Measurements from ENCODE around the gene FCN1.

Gene FCN1

GRCh38 chr9:134913041-134913712, 4.5 kb downstream of the FCN1 start:
- no peak for DNase-seq

- DNase-seq = no peak
These were observed 5.4 kb downstream of the FCN1 start for GRCh38 chr9:134912126-134912840.

- no peak for DNase-seq
These were observed 7.9 kb downstream of the FCN1 start for GRCh38 chr9:134909511-134910481.

GRCh38 chr9:134908524-134909309, 9.0 kb downstream of the FCN1 start:
- no peak for DNase-seq

- no peak for DNase-seq
These were observed 14.8 kb downstream of the FCN1 start for GRCh38 chr9:134902936-134903335.

GRCh38 chr9:134899818-134900217, 17.9 kb downstream of the FCN1 start:
- DNase-seq = no peak

GRCh38 chr9:134899168-134899567, 18.5 kb downstream of the FCN1 start:
- no peak for DNase-seq

GRCh38 chr9:134898319-134898718, 19.4 kb downstream of the FCN1 start:
- DNase-seq = no peak

GRCh38 chr9:134897584-134898170, 20.0 kb downstream of the FCN1 start:
- no peak for DNase-seq

GRCh38 chr9:134896834-134897583, 20.7 kb downstream of the FCN1 start:
- no peak for DNase-seq

- DNase-seq = no peak
These were observed 21.5 kb downstream of the FCN1 start for GRCh38 chr9:134895908-134896833.

- DNase-seq = no peak
These were observed 22.2 kb downstream of the FCN1 start for GRCh38 chr9:134895567-134895907.

- no peak for DNase-seq
These were observed 22.6 kb downstream of the FCN1 start for GRCh38 chr9:134895097-134895496.

- DNase-seq = no peak
These were observed 23.4 kb downstream of the FCN1 start for GRCh38 chr9:134894136-134894860.

GRCh38 chr9:134892820-134893420, 24.8 kb downstream of the FCN1 start:
- no peak for DNase-seq

GRCh38 chr9:134892221-134892620, 25.5 kb downstream of the FCN1 start:
- no peak for DNase-seq

- no peak for DNase-seq
These were observed 26.0 kb downstream of the FCN1 start for GRCh38 chr9:134891713-134892112.

- no peak for DNase-seq
These were observed 26.7 kb downstream of the FCN1 start for GRCh38 chr9:134891053-134891452.

- no peak for DNase-seq
These were observed 27.6 kb downstream of the FCN1 start for GRCh38 chr9:134890155-134890495.
